GM19043 (cell line): ENCODE results near the gene RBM8A.

Experiments
- ATAC-seq: cut with Tn5 transposase; IDR thresholded peaks from one replicate; pipeline ENCODE4 v1.9.1; 2021; ENCODE audit warnings: low read depth; ENCODE audit not compliant: unreplicated experiment

The RBM8A gene

GRCh38 chr1:145918144-145918991 is 8.9 kb downstream of the RBM8A start, which contains the start of gene PEX11B:
Gene PEX11B (minus strand): TSS chr1:145918717. CDS start chr1:145918688, 29 bp downstream.
- peak; percentile 84 for ATAC-seq

GRCh38 chr1:145917595-145917994 is 9.7 kb downstream of the RBM8A start:
- ATAC-seq, result no peak

GRCh38 chr1:145916745-145917144 is 10.5 kb downstream of the RBM8A start:
- ATAC-seq, result no peak

- no peak for ATAC-seq
Measured at GRCh38 chr1:145912128-145912641, 15.1 kb downstream of the RBM8A start.

- no peak for ATAC-seq
Measured at GRCh38 chr1:145908653-145909052, 18.6 kb downstream of the RBM8A start.

GRCh38 chr1:145906954-145907753 is 20.1 kb downstream of the RBM8A start:
- ATAC-seq, result no peak

- ATAC-seq, result no peak
Measured at GRCh38 chr1:145901312-145902021, 25.8 kb downstream of the RBM8A start.

- no peak for ATAC-seq
Measured at GRCh38 chr1:145898756-145899155, 28.5 kb downstream of the RBM8A start.

- no peak for ATAC-seq
Measured at GRCh38 chr1:145897969-145898368, 29.3 kb downstream of the RBM8A start.

GRCh38 chr1:145895471-145895870 is 31.8 kb downstream of the RBM8A start:
- no peak for ATAC-seq

GRCh38 chr1:145893306-145894055 is 33.8 kb downstream of the RBM8A start:
- ATAC-seq, result no peak

GRCh38 chr1:145892486-145893087 is 34.7 kb downstream of the RBM8A start:
- ATAC-seq, result no peak

- no peak for ATAC-seq
Measured at GRCh38 chr1:145891587-145892485, 35.4 kb downstream of the RBM8A start.

- ATAC-seq, result no peak
Measured at GRCh38 chr1:145891143-145891542, 36.1 kb downstream of the RBM8A start.

GRCh38 chr1:145889722-145890121 is 37.6 kb downstream of the RBM8A start:
- no peak for ATAC-seq

GRCh38 chr1:145887631-145888030 is 39.7 kb downstream of the RBM8A start:
- ATAC-seq, result no peak

- no peak for ATAC-seq
Measured at GRCh38 chr1:145886816-145887215, 40.5 kb downstream of the RBM8A start.

- no peak for ATAC-seq
Measured at GRCh38 chr1:145886390-145886789, 40.9 kb downstream of the RBM8A start.
